ENCODE measurements around the gene PTCRA.

DNA sequence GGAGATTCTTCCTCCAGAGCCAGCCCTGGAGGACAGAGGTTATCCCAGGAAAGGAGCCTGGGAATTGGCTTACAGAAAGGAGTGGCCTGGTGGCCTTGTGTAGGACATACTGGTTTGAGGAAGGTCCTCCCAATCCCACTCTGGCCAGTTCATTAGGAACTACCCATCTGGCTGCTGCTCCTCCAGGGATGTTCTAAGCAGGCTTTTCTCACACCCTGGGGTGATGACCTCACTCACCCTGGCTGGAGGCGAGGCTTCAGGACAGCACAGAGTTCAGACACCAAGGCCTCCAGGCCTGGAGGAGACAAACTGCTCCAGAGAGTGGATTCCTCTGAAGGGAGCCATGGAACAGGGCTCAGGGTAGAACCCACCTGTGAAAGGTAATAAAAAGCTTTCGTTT is 53.6 kb downstream of the PTCRA start:
- TF ChIP-seq ZNF114 (CRISPR knock-in tag; IDR thresholded peaks at IDR 0.05) = no peak
- TF ChIP-seq EZH2phosphoT487 (IDR thresholded peaks at IDR 0.05; ENCODE audit: unreplicated experiment) = no peak
- TF ChIP-seq CTCF (conservative IDR thresholded peaks at IDR 0.05; ENCODE audit: low read depth in 2 of 2) = no peak
- no peak for TF ChIP-seq EZH2 (IDR thresholded peaks at IDR 0.05; ENCODE audit: low read depth, unreplicated experiment)
- TF ChIP-seq JUNB (IDR thresholded peaks at IDR 0.05; ENCODE audit: unreplicated experiment) = no peak
- no peak for TF ChIP-seq POLR2AphosphoS5 (IDR thresholded peaks at IDR 0.05; ENCODE audit: low read depth)
- TF ChIP-seq ZNF462 (CRISPR knock-in tag; IDR thresholded peaks at IDR 0.05) = no peak
- TF ChIP-seq ZNF331 (CRISPR knock-in tag; IDR thresholded peaks at IDR 0.05; ENCODE audit: low read depth) = no peak
- no peak for TF ChIP-seq CREB1 (CRISPR knock-in tag; IDR thresholded peaks at IDR 0.05; ENCODE audit: low read depth)
